ENCODE results near the gene NANOG.
"Not testable (repeated sequence)": the region's sequence is repeated elsewhere in the genome, so short reads cannot be mapped to it uniquely, and the experiment has no call there.

GRCh38 chr12:7833201-7833600, 44.0 kb downstream of the NANOG start:
- not testable (repeated sequence) for TF ChIP-seq CTCF (conservative IDR thresholded peaks at IDR 0.05; ENCODE audit: low read length); EZH2phosphoT487 (IDR thresholded peaks at IDR 0.05; ENCODE audit: borderline replicate concordance)

All from Loucy (cell line).